Measurements from ENCODE around the gene PDZRN4. TPM values are rescaled to one million over a fixed set of nuclear protein-coding genes. Genes with fewer than 3 reads are reported as not detected.

PDZRN4 gene
- total and polyA plus RNA-seq, 2 of the 4 experiments (the other 2 are of a cell fraction), result not detected

GRCh38 chr12:41514907-41515306 lies 326.8 kb downstream of the PDZRN4 start:
- no peak overlapping the region for H3K4me3 ChIP-seq (ENCODE audit: insufficient read depth, low read depth, low read length)
- POLR2A ChIA-PET (ENCODE audit: unreplicated experiment), result no interaction called here
- in situ Hi-C loops (cut with MboI; ENCODE audit: low sequenced_read_pairs) (no loop called here), dilution Hi-C loops (cut with HindIII; ENCODE audit: low sequenced_read_pairs, unreplicated experiment) (no loop called here), intact Hi-C loops (cut with micrococcal nuclease) (no loop called here)
- H3K4me2 ChIP-seq (ENCODE audit: low read depth, low read length), result no peak overlapping the region
- no peaks in the 10 kb centered on the region for H3K9me3 ChIP-seq (ENCODE audit: control insufficient read depth, insufficient read depth, low read length)
- TF ChIP-seq RAD21 (IDR thresholded peaks at IDR 0.05; ENCODE audit: low read length), result no peak
- TF ChIP-seq MAFK (IDR thresholded peaks at IDR 0.05; ENCODE audit: low read depth, low read length), result no peak
- TF ChIP-seq CHD1 (IDR thresholded peaks at IDR 0.05; ENCODE audit: low read depth, low read length), result no peak
- TF ChIP-seq RCOR1 (IDR thresholded peaks at IDR 0.05; ENCODE audit: insufficient replicate concordance, low read length), result no peak
- TF ChIP-seq ELK1 (IDR thresholded peaks at IDR 0.05; ENCODE audit: borderline replicate concordance, low read depth, low read length), result no peak
- no peak for TF ChIP-seq CTCF (conservative IDR thresholded peaks at IDR 0.05; ENCODE audit: low read depth, low read length)
- TF ChIP-seq POLR2A (IDR thresholded peaks at IDR 0.05; ENCODE audit: low read depth, low read length), result no peak
- TF ChIP-seq MXI1 (IDR thresholded peaks at IDR 0.05; ENCODE audit: borderline replicate concordance, low read depth, low read length), result no peak
- no peak for TF ChIP-seq FOS (IDR thresholded peaks at IDR 0.05; ENCODE audit: low read depth, low read length)
- H4K8ac ChIP-seq (ENCODE audit: low read depth in 2 of 2, low read length in 2 of 2), result no peak overlapping the region
- no TSS peak for BruUV-seq (replicated peaks)
- no peak overlapping the region for H3K4ac ChIP-seq (ENCODE audit: low read depth, low read length)
- CTCF ChIA-PET, result interaction anchor here (1.7 kb wide), 1 partner anchor 20 kb away, joined by 4 read pairs; no protein-coding TSS in a partner anchor
- no peak overlapping the region for H3K56ac ChIP-seq (ENCODE audit: extremely low read depth, insufficient read depth, low read length)
- H2BK20ac ChIP-seq (ENCODE audit: low read depth, low read length), result no peak overlapping the region
- H2BK5ac ChIP-seq (ENCODE audit: low read depth, low read length, poor library complexity, severe bottlenecking), result no peak overlapping the region
- DNase-seq (no peak), ATAC-seq (ENCODE audit: low read depth) (no peak)
- no peak overlapping the region for H2AK5ac ChIP-seq (ENCODE audit: low read depth, low read length)
- no peak overlapping the region for H3K18ac ChIP-seq (ENCODE audit: low read depth, low read length)
- H2AFZ ChIP-seq (replicated peaks; ENCODE audit: low read length, poor library complexity), result no peak overlapping the region
- no peak overlapping the region for H4K91ac ChIP-seq (ENCODE audit: insufficient read depth, low read depth, low read length)
- no peaks in the 10 kb centered on the region for H3K4me1 ChIP-seq (ENCODE audit: control insufficient read depth, insufficient read depth, low read length)
- no peak overlapping the region for H3K9ac ChIP-seq (ENCODE audit: low read depth, low read length)
- 100% methylated on average over 1 of the region's 3 CpGs for WGBS, 2 experiments (ENCODE audit: extremely low coverage in 2 of 2, insufficient read length in 1 of 2)
- H3K9me1 ChIP-seq (ENCODE audit: insufficient read depth, low read length), result no peaks in the 10 kb centered on the region; the same call in 1 of the 2 replicates
- no peak overlapping the region for H4K5ac ChIP-seq (ENCODE audit: low read depth, low read length)
- H3K36me3 ChIP-seq (ENCODE audit: control insufficient read depth, insufficient read depth, low read length), result no peaks in the 10 kb centered on the region
- no peak overlapping the region for H2AK9ac ChIP-seq (replicated peaks; ENCODE audit: low read depth, low read length, poor library complexity)
- H3K14ac ChIP-seq (replicated peaks; ENCODE audit: low read depth, low read length), result no peak overlapping the region
- H2BK120ac ChIP-seq (ENCODE audit: low read depth, low read length), result no peak overlapping the region
- H3K27me3 ChIP-seq (ENCODE audit: control insufficient read depth, insufficient read depth, low read length), result peaks cover 1% of the 10 kb centered on the region
- no peak overlapping the region for H3K23ac ChIP-seq (ENCODE audit: low read depth, low read length)
- H2BK15ac ChIP-seq (ENCODE audit: low read depth, low read length), result no peak overlapping the region
- no peaks in the 10 kb centered on the region for H4K20me1 ChIP-seq (ENCODE audit: insufficient read depth, low read length)
- H3K27ac ChIP-seq (ENCODE audit: insufficient read depth, low read length), result no peak overlapping the region
- no peaks in the 10 kb centered on the region for H3K79me1 ChIP-seq (ENCODE audit: low read depth in 1 of 2, low read length in 2 of 2)

Measured in IMR-90 (cell line).